Bronchial epithelial cell (primary cell): Measurements from ENCODE around the gene MIER3. TPM values are rescaled to one million over a fixed set of nuclear protein-coding genes. Genes with fewer than 3 reads are reported as not detected.

ENCODE experiments used
- DNase-seq: peaks from one replicate; pipeline ENCODE4 v3.0.0-alpha.2; 2010; ENCODE audit warnings: low read depth
- FAIRE-seq: peaks from 2 replicates; lab custom pipeline; 2011; peaks lifted over from hg19 to GRCh38; lab: Jason Lieb, UNC
- H3K27me3 ChIP-seq: 2 replicates; pipeline ENCODE4 v1.5.1; 2011; ENCODE audit warnings: low read length; ENCODE audit not compliant: control insufficient read depth, insufficient read depth
- H3K36me3 ChIP-seq: 2 replicates; pipeline ENCODE4 v1.5.1; 2011; ENCODE audit warnings: low read length; ENCODE audit not compliant: control insufficient read depth, insufficient read depth
- H3K4me3 ChIP-seq: 2 replicates; pipeline ENCODE4 v1.5.1; 2011; ENCODE audit warnings: mild to moderate bottlenecking, low read depth, low read length, control low read depth
- total RNA-seq: library from RNA; depleted of rRNA; stranded (reverse); fragments of >200 nt; gene quantifications from 2 replicates; pipeline ENCODE4 v1.2.1, GENCODE V29; 2014
- TF ChIP-seq, protein P1 (sequence below): IDR thresholded peaks from 2 replicates; pipeline ENCODE4 v1.5.1; 2011; ENCODE audit warnings: mild to moderate bottlenecking, moderate library complexity, low read length, control low read depth, inconsistent platforms; ENCODE audit not compliant: insufficient read depth, severe bottlenecking

MIER3 gene
- total RNA-seq, 1 donor from 2014 or later = 32.9 TPM

DNA sequence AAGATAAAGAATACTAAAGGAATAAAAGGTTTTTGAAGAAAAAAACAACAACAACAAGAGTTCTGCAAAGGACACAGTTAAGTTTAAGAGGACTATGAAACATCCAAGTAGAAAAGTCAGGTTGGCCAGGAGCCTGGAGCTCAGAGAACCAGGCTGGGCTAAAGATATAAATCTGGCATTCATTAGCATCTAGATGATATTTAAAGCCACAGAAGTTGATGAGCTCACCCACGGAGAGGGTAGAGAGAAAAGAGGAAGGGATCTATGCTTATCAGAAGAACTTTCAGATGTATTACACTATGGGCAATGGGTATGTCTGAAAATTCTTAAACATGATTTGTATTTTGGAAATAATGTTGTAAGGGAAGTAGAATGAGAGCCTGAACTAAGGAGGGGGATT, 9.9 kb downstream of the MIER3 start:
- DNase-seq (no peak), FAIRE-seq (no peak)
- TF ChIP-seq, protein P1, sequence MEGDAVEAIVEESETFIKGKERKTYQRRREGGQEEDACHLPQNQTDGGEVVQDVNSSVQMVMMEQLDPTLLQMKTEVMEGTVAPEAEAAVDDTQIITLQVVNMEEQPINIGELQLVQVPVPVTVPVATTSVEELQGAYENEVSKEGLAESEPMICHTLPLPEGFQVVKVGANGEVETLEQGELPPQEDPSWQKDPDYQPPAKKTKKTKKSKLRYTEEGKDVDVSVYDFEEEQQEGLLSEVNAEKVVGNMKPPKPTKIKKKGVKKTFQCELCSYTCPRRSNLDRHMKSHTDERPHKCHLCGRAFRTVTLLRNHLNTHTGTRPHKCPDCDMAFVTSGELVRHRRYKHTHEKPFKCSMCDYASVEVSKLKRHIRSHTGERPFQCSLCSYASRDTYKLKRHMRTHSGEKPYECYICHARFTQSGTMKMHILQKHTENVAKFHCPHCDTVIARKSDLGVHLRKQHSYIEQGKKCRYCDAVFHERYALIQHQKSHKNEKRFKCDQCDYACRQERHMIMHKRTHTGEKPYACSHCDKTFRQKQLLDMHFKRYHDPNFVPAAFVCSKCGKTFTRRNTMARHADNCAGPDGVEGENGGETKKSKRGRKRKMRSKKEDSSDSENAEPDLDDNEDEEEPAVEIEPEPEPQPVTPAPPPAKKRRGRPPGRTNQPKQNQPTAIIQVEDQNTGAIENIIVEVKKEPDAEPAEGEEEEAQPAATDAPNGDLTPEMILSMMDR = no peak
- Histone ChIP-seq H3K36me3 (peaks cover 9% of the 10 kb centered on the region), H3K27me3 (no peaks in the 10 kb centered on the region), H3K4me3 (no peak overlapping the region)

DNA sequence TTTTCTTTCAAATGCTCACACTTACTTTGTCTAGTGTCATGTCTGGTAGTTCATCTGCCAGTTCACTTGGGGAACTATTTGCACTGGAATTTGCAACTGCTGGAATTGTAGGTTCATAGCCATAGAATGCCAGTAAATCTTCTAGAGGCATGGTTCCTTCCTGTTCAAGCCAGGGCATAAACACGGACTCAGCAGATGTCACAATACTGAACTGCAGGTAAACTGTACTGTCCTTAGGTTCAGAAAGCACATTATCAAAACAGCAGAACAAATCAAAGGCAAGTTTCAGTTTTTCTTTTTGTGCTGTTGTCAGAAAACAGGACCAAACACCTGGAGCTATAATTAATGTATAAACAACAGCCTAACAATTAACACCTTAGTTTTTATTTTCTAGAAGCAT, 13.1 kb downstream of the MIER3 start:
- no peak for FAIRE-seq
- H3K36me3 ChIP-seq = peaks cover 15% of the 10 kb centered on the region

DNA sequence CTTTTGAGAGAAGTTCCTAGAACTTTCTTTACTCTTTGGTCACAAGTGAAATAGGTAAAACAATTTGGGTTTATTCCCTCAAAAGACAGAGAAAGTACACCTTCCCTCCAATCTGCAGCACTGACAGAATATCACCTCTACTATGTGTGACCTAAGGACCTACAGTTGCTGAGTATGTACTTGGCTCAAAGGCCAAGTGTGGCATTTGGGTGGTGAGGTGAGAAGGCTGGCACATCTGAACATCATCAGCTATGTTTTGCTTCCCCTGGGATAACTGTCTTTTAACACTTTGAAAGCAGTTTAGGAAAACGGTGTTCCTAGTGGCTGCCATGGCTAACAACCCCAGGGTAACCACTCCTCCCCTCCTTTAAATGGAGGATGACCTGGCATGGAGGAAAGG, 17.6 kb downstream of the MIER3 start:
- DNase-seq (no peak), FAIRE-seq (no peak)
- Histone ChIP-seq H3K27me3 (no peaks in the 10 kb centered on the region), H3K36me3 (peaks cover 13% of the 10 kb centered on the region), H3K4me3 (no peak overlapping the region)
- TF ChIP-seq, protein P1 = no peak

More for the DNA sequence above, 13.1 kb downstream of the MIER3 start:
- Histone ChIP-seq H3K27me3 (no peaks in the 10 kb centered on the region), H3K4me3 (no peak overlapping the region)
- DNase-seq = no peak
- TF ChIP-seq, protein P1 = no peak

DNA sequence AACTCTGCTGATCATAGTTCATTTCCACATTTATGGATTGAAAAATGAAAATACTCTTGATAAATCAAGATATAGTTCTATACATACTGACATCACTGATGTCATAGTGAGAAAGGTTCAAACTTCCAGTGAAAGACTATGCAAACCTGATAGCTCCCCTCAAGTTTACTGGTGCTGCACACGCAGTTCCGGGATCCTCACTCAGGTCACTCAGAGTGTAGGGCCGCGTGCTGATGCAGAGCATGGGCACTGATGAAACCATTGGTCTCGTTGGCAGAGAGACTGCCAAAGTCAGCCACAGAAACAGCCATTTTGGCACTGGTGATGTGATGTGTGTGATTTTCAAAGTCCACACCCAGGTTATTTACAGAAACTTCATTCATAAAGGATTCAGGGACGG, 29.0 kb downstream of the MIER3 start:
- peaks cover 3% of the 10 kb centered on the region for H3K36me3 ChIP-seq

GRCh38 chr5:56919942-56920662, 31.8 kb downstream of the MIER3 start:
- Histone ChIP-seq H3K27me3 (no peaks in the 10 kb centered on the region), H3K4me3 (no peak overlapping the region), H3K36me3 (peaks cover 3% of the 10 kb centered on the region)
- DNase-seq (no peak), FAIRE-seq (no peak)
- TF ChIP-seq, protein P1 = no peak

More for the DNA sequence above, 29.0 kb downstream of the MIER3 start:
- TF ChIP-seq, protein P1 = no peak
- Histone ChIP-seq H3K27me3 (no peaks in the 10 kb centered on the region), H3K4me3 (no peak overlapping the region)
- DNase-seq (no peak), FAIRE-seq (no peak)
